ENCODE measurements around the gene BLZF1. TPM values are rescaled to one million over a fixed set of nuclear protein-coding genes. Genes with fewer than 3 reads are reported as not detected.

Gene BLZF1
- total RNA-seq, 2 donors from 2014 or later, result 22.3 to 27.8 TPM

GRCh38 chr1:169414952-169415351 is 47.0 kb downstream of the BLZF1 start:
- no peaks in the 10 kb centered on the region for H3K4me1 ChIP-seq (ENCODE audit: control insufficient read depth in 1 of 2, low read depth in 2 of 2)
- no peak for DNase-seq (ENCODE audit: low spot score)
- H3K36me3 ChIP-seq, result no peaks in the 10 kb centered on the region
- no peak for TF ChIP-seq CTCF (IDR thresholded peaks at IDR 0.05)
- H3K27ac ChIP-seq, result no peak overlapping the region
- ATAC-seq (ENCODE audit: insufficient number of reproducible peaks, low FRiP score, low read depth), result no peak
- peaks cover 7% of the 10 kb centered on the region for H3K9me3 ChIP-seq
- H3K27me3 ChIP-seq (replicated peaks; ENCODE audit: insufficient read depth), result no peaks in the 10 kb centered on the region
- no peak overlapping the region for H3K4me3 ChIP-seq

DNA sequence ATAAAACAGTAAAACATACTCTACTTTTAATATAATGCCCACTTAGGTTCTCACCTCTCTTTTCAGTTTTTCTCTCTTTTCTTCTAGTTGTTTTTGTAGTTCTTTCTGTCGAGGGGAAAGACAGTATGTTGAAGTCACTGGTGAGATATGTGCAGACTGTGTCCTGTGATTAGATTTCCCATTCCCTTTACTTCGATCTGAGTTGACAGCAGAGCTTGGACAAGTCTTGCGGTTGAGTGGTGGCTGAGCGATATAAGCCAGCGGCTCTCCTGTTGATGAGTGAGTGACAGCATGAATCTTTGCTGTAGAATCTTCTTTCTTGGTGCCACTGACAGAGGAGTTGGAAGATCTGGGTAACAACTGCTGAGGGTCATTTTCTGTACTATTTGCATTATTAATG is 53.3 kb downstream of the BLZF1 start:
- Histone ChIP-seq H3K27me3 (replicated peaks; ENCODE audit: insufficient read depth) (no peaks in the 10 kb centered on the region), H3K36me3 (no peaks in the 10 kb centered on the region), H3K4me1 (ENCODE audit: control insufficient read depth in 1 of 2, low read depth in 2 of 2) (no peaks in the 10 kb centered on the region), H3K4me3 (no peak overlapping the region), H3K9me3 (no peaks in the 10 kb centered on the region), H3K27ac (no peak overlapping the region)
- ATAC-seq (ENCODE audit: insufficient number of reproducible peaks, low FRiP score, low read depth) (no peak), DNase-seq (ENCODE audit: low spot score) (no peak)
- TF ChIP-seq CTCF (IDR thresholded peaks at IDR 0.05), result no peak

DNA sequence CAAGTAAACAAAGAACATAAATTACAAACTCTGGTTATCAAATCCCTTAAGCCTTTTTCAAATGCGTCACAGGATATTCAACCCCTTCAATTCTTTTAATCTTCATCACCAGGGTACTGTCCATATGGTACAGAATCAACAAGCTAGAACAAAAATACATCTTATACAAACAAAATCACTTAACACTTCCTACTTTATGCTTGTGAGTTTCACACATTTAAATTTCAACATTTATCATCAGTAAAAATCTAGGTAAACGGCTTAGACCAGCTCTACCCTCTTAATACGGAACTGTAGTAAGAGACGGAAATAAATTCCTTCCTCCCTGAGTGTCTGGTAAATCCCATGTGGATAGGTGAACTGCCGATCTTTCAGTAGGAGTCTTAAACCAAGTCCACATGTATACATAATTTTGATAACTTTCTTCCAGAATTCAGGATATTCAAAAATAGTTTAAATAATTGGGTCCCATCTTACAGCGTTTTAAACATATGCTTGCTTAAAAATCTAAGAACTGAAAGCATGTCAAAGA is 58.2 kb downstream of the BLZF1 start:
- ATAC-seq (ENCODE audit: insufficient number of reproducible peaks, low FRiP score, low read depth), result no peak
- no peak for DNase-seq (ENCODE audit: low spot score)
- Histone ChIP-seq H3K27ac (no peak overlapping the region), H3K4me1 (ENCODE audit: control insufficient read depth in 1 of 2, low read depth in 2 of 2) (peaks cover 0 to 5% of the 10 kb centered on the region in 2 donors), H3K9me3 (no peaks in the 10 kb centered on the region), H3K4me3 (peak overlapping the region; percentile 71), H3K36me3 (no peaks in the 10 kb centered on the region), H3K27me3 (replicated peaks; ENCODE audit: insufficient read depth) (no peaks in the 10 kb centered on the region)
- no peak for TF ChIP-seq CTCF (IDR thresholded peaks at IDR 0.05)

DNA sequence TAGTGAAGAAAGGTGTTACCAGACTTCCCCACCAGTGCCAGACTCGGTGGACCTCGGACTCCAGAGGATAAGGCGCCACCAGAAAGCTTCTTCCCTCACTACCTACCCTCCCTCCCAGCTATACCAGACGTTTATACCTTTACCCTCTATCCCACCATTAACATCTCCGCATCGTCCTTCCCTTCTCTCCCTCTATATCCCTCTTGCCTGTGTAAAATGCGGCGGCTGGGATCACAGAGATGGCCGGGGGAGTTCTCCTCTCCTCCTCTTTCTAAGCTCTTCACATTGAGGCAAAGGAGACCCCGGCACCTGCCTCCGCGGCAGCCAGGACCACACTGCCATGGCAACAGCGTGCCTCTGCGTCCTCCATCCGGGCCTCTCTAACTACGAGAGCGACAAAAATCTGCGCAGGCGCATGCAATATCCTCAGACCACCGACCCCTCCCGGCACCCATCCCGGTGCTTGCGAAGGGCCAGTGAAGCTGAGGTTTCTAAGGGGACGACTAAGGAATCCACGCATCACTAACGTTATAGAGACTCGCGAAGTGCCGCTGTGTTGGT is 59.2 kb downstream of the BLZF1 start, which contains the start of gene CCDC181:
Gene CCDC181, minus strand, starts transcription at position 394 of the 561 bp plus-strand sequence. CDS start 2,547 bp downstream, outside the sequence.
- H3K27ac ChIP-seq, result no peak within 1 kb of the TSS
- peak within 1 kb of the TSS; percentile 71 for H3K4me3 ChIP-seq
- H3K36me3 ChIP-seq, result no peaks in the 10 kb centered on the region
- ATAC-seq (ENCODE audit: insufficient number of reproducible peaks, low FRiP score, low read depth) (no peak), DNase-seq (ENCODE audit: low spot score) (peak; percentile 3)
- H3K27me3 ChIP-seq (replicated peaks; ENCODE audit: insufficient read depth), result no peaks in the 10 kb centered on the region
- TF ChIP-seq CTCF (IDR thresholded peaks at IDR 0.05), result no peak
- H3K4me1 ChIP-seq (ENCODE audit: control insufficient read depth in 1 of 2, low read depth in 2 of 2), result peaks cover 0 to 5% of the 10 kb centered on the region in 2 donors
- no peaks in the 10 kb centered on the region for H3K9me3 ChIP-seq

Other genes with a start within 250 kb of the BLZF1 start
- 10 to 100 TPM; 18.3 to 20.4 TPM for gene NME7, start 398 bp upstream of the BLZF1 start, total RNA-seq
- gene CCDC181, start 59.3 kb downstream of the BLZF1 start, total RNA-seq, result 1 to 10 TPM in 1 of 2 donors, under 1 TPM in 1; 0.54 to 2.9 TPM
- gene SLC19A2, start 117.7 kb downstream of the BLZF1 start, total RNA-seq, result 10 to 100 TPM; 17.7 to 39.7 TPM
- gene F5, start 218.3 kb downstream of the BLZF1 start, total RNA-seq, result under 1 TPM; 0.68 to 0.85 TPM